Spleen (tissue), 7 donors: ENCODE data around the gene TBL3.

Source experiments
- CTCF ChIP-seq, 11 experiments: fragments of 200-600 bp in 7 of 11; fragments of 450-650 bp in 4 of 11; sonication (generic) in 4 of 11; IDR thresholded peaks in 8 of 11; conservative IDR thresholded peaks in 3 of 11; 1 replicate in 7 of 11; 2 replicates in 4 of 11; pipeline versions ENCODE4 v1.4.0 to v1.8.0; 2016 to 2021; ENCODE audit warnings: antibody characterized with exemption in 11 of 11, inconsistent platforms in 4 of 11, mild to moderate bottlenecking in 1 of 11
- POLR2AphosphoS5 ChIP-seq, 3 donors: sonication (generic); formaldehyde crosslinking; IDR thresholded peaks; one replicate each; pipeline ENCODE4 v1.5.1; 2017; ENCODE audit warnings: antibody characterized with exemption in 3 of 3
- donor health status: DM: no; HTN: no; CAD: no; lungs with moderate emphysema.
- donor health status: DM: no; HTN: no; CAD: no.
- donor health status: DM: no; HTN: no; CAD: no.

DNA sequence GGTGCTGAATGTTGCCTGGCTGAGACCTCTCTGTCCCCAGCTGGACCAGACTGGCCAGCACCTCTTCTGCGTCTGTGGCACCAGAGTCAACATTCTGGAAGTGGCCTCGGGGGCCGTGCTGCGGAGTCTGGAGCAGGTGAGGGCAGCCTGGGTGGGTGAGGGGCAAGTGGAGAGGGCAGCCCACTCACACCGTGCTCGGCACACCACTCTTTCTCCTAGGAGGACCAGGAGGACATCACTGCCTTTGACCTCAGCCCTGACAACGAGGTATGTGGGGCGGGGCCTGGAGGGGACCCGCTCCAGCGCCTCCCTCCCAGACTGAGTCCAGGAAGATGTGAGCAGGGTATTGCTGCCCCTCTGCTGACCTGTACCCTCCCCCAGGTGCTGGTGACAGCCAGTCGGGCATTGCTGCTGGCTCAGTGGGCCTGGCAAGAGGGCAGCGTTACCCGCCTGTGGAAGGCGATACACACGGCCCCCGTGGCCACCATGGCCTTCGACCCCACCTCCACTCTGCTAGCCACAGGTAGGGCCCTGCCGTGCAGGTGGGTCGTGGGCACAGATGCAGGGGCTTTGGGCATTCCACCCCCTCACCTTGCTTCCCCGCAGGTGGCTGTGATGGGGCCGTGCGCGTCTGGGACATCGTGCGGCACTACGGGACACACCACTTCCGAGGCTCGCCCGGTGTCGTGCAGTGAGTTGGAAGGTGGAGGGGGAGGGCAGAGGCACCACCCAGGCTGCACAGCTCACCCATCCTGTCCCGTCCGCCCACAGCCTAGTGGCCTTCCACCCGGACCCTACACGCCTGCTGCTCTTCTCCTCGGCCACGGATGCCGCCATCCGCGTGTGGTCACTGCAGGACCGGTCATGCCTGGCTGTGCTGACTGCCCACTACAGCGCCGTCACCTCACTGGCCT, 2.6 kb downstream of the TBL3 start:
- TF ChIP-seq CTCF (IDR thresholded peaks at IDR 0.05 in 8 of 11, conservative IDR thresholded peaks at IDR 0.05 in 3 of 11) (no peak), POLR2AphosphoS5 (IDR thresholded peaks at IDR 0.05) (no peak)
